SK-N-SH (cell line): Measurements from ENCODE around the gene C18orf32. TPM values are rescaled to one million over a fixed set of nuclear protein-coding genes. Genes with fewer than 3 reads are reported as not detected.
"Not testable (repeated sequence)": the region's sequence is repeated elsewhere in the genome, so short reads cannot be mapped to it uniquely, and the experiment has no call there.

Source experiments
- CTCF ChIA-PET: fragments of 300-600, 350-600 bp; formaldehyde crosslinking; extraction: SDS; loops from one replicate; lab custom pipeline; 2021; lab: Yijun Ruan, JAX
- POLR2A ChIA-PET: fragments of 350-600 bp; sonication (Branson Sonifier 250); formaldehyde crosslinking; extraction: SDS; loops from one replicate; lab custom pipeline; 2020; ENCODE audit warnings: antibody characterized with exemption, inconsistent platforms; lab: Yijun Ruan, JAX
- DNase-seq: peaks from one replicate; pipeline ENCODE4 v3.0.0; 2012
- H2AFZ ChIP-seq: fragments of 200-600 bp; sonication (generic); 2 replicates; pipeline ENCODE4 v1.8.1; 2016; ENCODE audit warnings: antibody characterized with exemption, mild to moderate bottlenecking, low read depth
- H3F3A ChIP-seq: fragments of 200-600 bp; sonication (generic); replicated peaks from 2 replicates; pipeline ENCODE3; 2016; ENCODE audit warnings: antibody characterized with exemption, mild to moderate bottlenecking; ENCODE audit not compliant: insufficient read depth
- H3K27ac ChIP-seq, 2 experiments: fragments of 200-500 bp in 1 of 2; fragments of 200-600 bp in 1 of 2; sonication (Bioruptor generic) in 1 of 2; sonication (generic), shearing (Covaris generic) in 1 of 2; 2 replicates each; pipeline versions ENCODE4 v1.5.1 to v1.6.1; 2014 to 2016; ENCODE audit warnings: low read depth in 2 of 2, inconsistent platforms in 1 of 2, low read length in 1 of 2, mild to moderate bottlenecking in 1 of 2, mixed read lengths in 1 of 2
- H3K27me3 ChIP-seq: fragments of 200-600 bp; sonication (generic), shearing (Covaris generic); 2 replicates; pipeline ENCODE4 v1.6.1; 2016; ENCODE audit warnings: mixed run types; ENCODE audit not compliant: insufficient read depth
- H3K36me3 ChIP-seq, 2 experiments: fragments of 200-500 bp in 1 of 2; fragments of 200-600 bp in 1 of 2; sonication (Bioruptor generic) in 1 of 2; sonication (generic) in 1 of 2; replicated peaks in 1 of 2; 2 replicates each; pipeline versions ENCODE3 to v1.5.1; 2014 to 2016; ENCODE audit warnings: low read length in 1 of 2, mild to moderate bottlenecking in 1 of 2; ENCODE audit not compliant: insufficient read depth in 2 of 2, control insufficient read depth in 1 of 2
- H3K4me1 ChIP-seq, 2 experiments: fragments of 200-500 bp in 1 of 2; fragments of 200-600 bp in 1 of 2; sonication (Bioruptor generic) in 1 of 2; sonication (generic), shearing (Covaris generic) in 1 of 2; 2 replicates each; pipeline versions ENCODE4 v1.5.1 to v1.6.1; 2014 to 2016; ENCODE audit warnings: low read depth in 1 of 2, low read length in 1 of 2, mixed run types in 1 of 2; ENCODE audit not compliant: insufficient read depth in 2 of 2, control insufficient read depth in 1 of 2
- H3K4me2 ChIP-seq: fragments of 200-600 bp; sonication (generic), shearing (Covaris generic); 2 replicates; pipeline ENCODE4 v1.6.1; 2017; ENCODE audit warnings: mixed run types
- H3K4me3 ChIP-seq, 2 experiments: fragments of 200-500 bp in 1 of 2; fragments of 200-600 bp in 1 of 2; sonication (Bioruptor generic) in 1 of 2; sonication (generic), shearing (Covaris generic) in 1 of 2; 2 replicates each; pipeline versions ENCODE4 v1.5.1 to v1.8.1; 2014 to 2016; ENCODE audit warnings: low read depth in 2 of 2, inconsistent platforms in 1 of 2, low read length in 1 of 2, mild to moderate bottlenecking in 1 of 2, mixed read lengths in 1 of 2, moderate library complexity in 1 of 2
- H3K79me2 ChIP-seq: fragments of 200-600 bp; sonication (generic); 2 replicates; pipeline ENCODE4 v1.8.1; 2017; ENCODE audit warnings: mild to moderate bottlenecking; ENCODE audit not compliant: insufficient read depth
- H3K9ac ChIP-seq: fragments of 200-600 bp; sonication (generic); 2 replicates; pipeline ENCODE4 v1.6.1; 2017; ENCODE audit warnings: mixed run types
- H3K9me2 ChIP-seq: fragments of 200-600 bp; sonication (generic); 2 replicates; pipeline ENCODE4 v1.6.1; 2017; ENCODE audit warnings: mixed run types
- H3K9me3 ChIP-seq: fragments of 200-600 bp; sonication (generic); 2 replicates; pipeline ENCODE4 v1.6.1; 2017; ENCODE audit warnings: mixed run types, mild to moderate bottlenecking, moderate library complexity
- H4K20me1 ChIP-seq: fragments of 200-600 bp; sonication (generic); 2 replicates; pipeline ENCODE4 v1.6.1; 2017; ENCODE audit warnings: mild to moderate bottlenecking, mixed run types; ENCODE audit not compliant: insufficient read depth
- EP300 ChIP-seq, 2 experiments: IDR thresholded peaks; 2 replicates each; pipeline versions ENCODE4 v1.4.0 to v1.6.1; 2012; ENCODE audit warnings: borderline replicate concordance in 1 of 2, low read depth in 1 of 2, low read length in 1 of 2
- EZH2phosphoT487 ChIP-seq: fragments of 200-600 bp; sonication (generic); IDR thresholded peaks from 2 replicates; pipeline ENCODE4 v1.6.1; 2017; ENCODE audit warnings: low read depth, mixed run types, mild to moderate bottlenecking, antibody characterized with exemption, moderate library complexity, borderline replicate concordance
- JUND ChIP-seq: IDR thresholded peaks from 2 replicates; pipeline ENCODE4 v1.4.0; 2012
- MAX ChIP-seq: IDR thresholded peaks from 2 replicates; pipeline ENCODE4 v1.4.0; 2012; ENCODE audit warnings: low read depth
- MXI1 ChIP-seq: IDR thresholded peaks from 2 replicates; pipeline ENCODE4 v1.6.1; 2012; ENCODE audit warnings: mild to moderate bottlenecking, low read depth, low read length, improper control_type of control experiment
- REST ChIP-seq: IDR thresholded peaks from 2 replicates; pipeline ENCODE4 v1.6.1; 2012; ENCODE audit warnings: mild to moderate bottlenecking, low read depth, low read length, moderate library complexity
- RXRA ChIP-seq: IDR thresholded peaks from 2 replicates; pipeline ENCODE4 v1.4.0; 2012; ENCODE audit warnings: low read depth, mild to moderate bottlenecking, borderline replicate concordance
- SIN3A ChIP-seq: IDR thresholded peaks from 2 replicates; pipeline ENCODE4 v1.6.1; 2012; ENCODE audit warnings: low read depth, mild to moderate bottlenecking, low read length, moderate library complexity, borderline replicate concordance
- SMC3 ChIP-seq: IDR thresholded peaks from 2 replicates; pipeline ENCODE4 v1.6.1; 2012; ENCODE audit warnings: low read depth, low read length, improper control_type of control experiment
- TEAD4 ChIP-seq: IDR thresholded peaks from 2 replicates; pipeline ENCODE4 v1.4.0; 2012; ENCODE audit warnings: mild to moderate bottlenecking, borderline replicate concordance; ENCODE audit not compliant: insufficient read depth
- USF1 ChIP-seq: IDR thresholded peaks from 2 replicates; pipeline ENCODE4 v1.4.0; 2012; ENCODE audit warnings: low read depth, borderline replicate concordance
- YY1 ChIP-seq: IDR thresholded peaks from 2 replicates; pipeline ENCODE4 v1.4.0; 2012; ENCODE audit warnings: low read depth, mild to moderate bottlenecking
- WGBS: methylation state at CpG from one replicate; pipeline ENCODE4 v1.1.6; 2017; ENCODE audit warnings: low lambda C conversion rate; 5-methylcytosine and 5-hydroxymethylcytosine counted together
- polyA plus RNA-seq, 3 experiments: library from polyadenylated mRNA; depleted of rRNA; stranded (reverse); fragments of >200 nt; gene quantifications; 2 replicates each; pipeline ENCODE4 v1.2.3, GENCODE V29; 2012

C18orf32 gene
- polyA plus RNA-seq, 1 of the 3 experiments (the other 2 are of a cell fraction) = 29.4 TPM

- TF ChIP-seq SMC3 (no peak), YY1 (no peak)
Observed at GRCh38 chr18:49519101-49519971, 32.3 kb upstream of the C18orf32 start (continued).

GRCh38 chr18:49517483-49517882 lies 30.4 kb upstream of the C18orf32 start:
- H3K4me2 ChIP-seq = no peak overlapping the region
- POLR2A ChIA-PET = no interaction called here
- TF ChIP-seq MAX = no peak
- no peak for TF ChIP-seq REST
- no peak for TF ChIP-seq EP300 (IDR thresholded peaks at IDR 0.05; ENCODE audit: borderline replicate concordance in 1 of 2, low read depth in 1 of 2, low read length in 1 of 2)
- H3K9ac ChIP-seq = no peak overlapping the region
- H3F3A ChIP-seq = no peaks in the 10 kb centered on the region
- CTCF ChIA-PET = interaction anchor here (1.1 to 11.7 kb wide), 2 partner anchors 42 to 343 kb away, joined by 4 to 254 read pairs; no protein-coding TSS in a partner anchor
- H2AFZ ChIP-seq = no peak overlapping the region
- H3K27me3 ChIP-seq = no peaks in the 10 kb centered on the region
- WGBS = 57% methylated on average over 1 of the region's 2 CpGs
- no peaks in the 10 kb centered on the region for H3K9me3 ChIP-seq
- no peaks in the 10 kb centered on the region for H3K9me2 ChIP-seq
- H4K20me1 ChIP-seq = no peaks in the 10 kb centered on the region
- H3K36me3 ChIP-seq = no peaks in the 10 kb centered on the region
- no peaks in the 10 kb centered on the region for H3K79me2 ChIP-seq
- DNase-seq = no peak
- H3K27ac ChIP-seq = no peak overlapping the region
- peaks cover 0 to 9% of the 10 kb centered on the region in 2 experiments; a peak in 1 of 4 replicates for H3K4me1 ChIP-seq
- H3K4me3 ChIP-seq = no peak overlapping the region

- no peaks in the 10 kb centered on the region for H3K27me3 ChIP-seq
- H2AFZ ChIP-seq = no peak overlapping the region
- H3K36me3 ChIP-seq = no peaks in the 10 kb centered on the region
- no peaks in the 10 kb centered on the region for H3K9me2 ChIP-seq
- H3K4me1 ChIP-seq = 0 out of 4 replicates have a peak, but pooled peaks cover 0 to 2% of the 10 kb centered on the region in 2 experiments
- POLR2A ChIA-PET = no interaction called here
- no peak overlapping the region for H3K4me3 ChIP-seq
- no peak for TF ChIP-seq RXRA
- no peak for TF ChIP-seq MXI1
- no peak for TF ChIP-seq JUND
- TF ChIP-seq USF1 = no peak
- TF ChIP-seq SIN3A = no peak
- TF ChIP-seq EZH2phosphoT487 = no peak
- no peak for TF ChIP-seq TEAD4
- TF ChIP-seq, all 33 proteins: peak for 0
- Histone ChIP-seq H3F3A (no peaks in the 10 kb centered on the region), H3K27ac (no peak overlapping the region), H3K79me2 (no peaks in the 10 kb centered on the region), H3K4me2 (no peak overlapping the region), H3K9ac (no peak overlapping the region), H4K20me1 (no peaks in the 10 kb centered on the region), H3K9me3 (no peaks in the 10 kb centered on the region)
- no peak for DNase-seq
- 87% methylated on average over 3 of the region's 3 CpGs for WGBS
- CTCF ChIA-PET = interaction anchor here (1.0 to 11.7 kb wide), 4 partner anchors 11 to 842 kb away, joined by 3 to 254 read pairs (median 4); no protein-coding TSS in a partner anchor
Observed at GRCh38 chr18:49515516-49515915, 28.5 kb upstream of the C18orf32 start.

GRCh38 chr18:49515003-49515402 lies 28.0 kb upstream of the C18orf32 start:
- H3K9me2 ChIP-seq, H3K9me3 ChIP-seq, H4K20me1 ChIP-seq, H3F3A ChIP-seq, H3K4me2 ChIP-seq, POLR2A ChIA-PET, H3K79me2 ChIP-seq, DNase-seq, H3K27me3 ChIP-seq, H3K9ac ChIP-seq, H3K36me3 ChIP-seq, H3K27ac ChIP-seq, H3K4me3 ChIP-seq, H2AFZ ChIP-seq, H3K4me1 ChIP-seq: not testable (repeated sequence)
- CTCF ChIA-PET = interaction anchor here (1.0 to 11.7 kb wide), 4 partner anchors 10 to 842 kb away, joined by 3 to 254 read pairs (median 4); no protein-coding TSS in a partner anchor
- 85% methylated on average over 5 of the region's 5 CpGs for WGBS
